LNCaP clone FGC (cell line): ENCODE results near the gene HDHD2.

Experiments
- DNase-seq: peaks from one replicate; pipeline ENCODE4 v3.0.0-alpha.2; 2011; ENCODE audit warnings: low read depth
- H3K4me3 ChIP-seq: 2 replicates; pipeline ENCODE4 v1.5.1; 2011; ENCODE audit warnings: mild to moderate bottlenecking, low read depth, low read length, control low read depth
- CTCF ChIP-seq: IDR thresholded peaks from 2 replicates; pipeline ENCODE4 v1.5.1; 2012; ENCODE audit warnings: mild to moderate bottlenecking; ENCODE audit not compliant: control insufficient read depth, insufficient read depth; ENCODE audit errors: extremely low read depth

HDHD2 gene

GRCh38 chr18:47108373-47108772 is 41.9 kb downstream of the HDHD2 start:
- H3K4me3 ChIP-seq = no peak overlapping the region
- DNase-seq = no peak
- TF ChIP-seq CTCF = no peak

GRCh38 chr18:47100212-47100831 is 50.0 kb downstream of the HDHD2 start:
- peak; percentile 82 for TF ChIP-seq CTCF
- no peak overlapping the region for H3K4me3 ChIP-seq
- no peak for DNase-seq

- H3K4me3 ChIP-seq = no peak overlapping the region
- DNase-seq = no peak
- no peak for TF ChIP-seq CTCF
Observed at GRCh38 chr18:47095810-47096209, 54.5 kb downstream of the HDHD2 start.

GRCh38 chr18:47087676-47088075 is 62.6 kb downstream of the HDHD2 start:
- H3K4me3 ChIP-seq = no peak overlapping the region
- TF ChIP-seq CTCF = no peak
- no peak for DNase-seq

- no peak overlapping the region for H3K4me3 ChIP-seq
- DNase-seq = no peak
- no peak for TF ChIP-seq CTCF
Observed at GRCh38 chr18:47081578-47081977, 68.7 kb downstream of the HDHD2 start.

GRCh38 chr18:47080872-47081271 is 69.4 kb downstream of the HDHD2 start:
- no peak for DNase-seq

More at GRCh38 chr18:47080872-47081271, 69.4 kb downstream of the HDHD2 start:
- TF ChIP-seq CTCF = no peak
- H3K4me3 ChIP-seq = no peak overlapping the region
